Measurements from ENCODE around the gene SELENOO.
A peak's percentile ranks its signal among the peaks of the same experiment; 100 is the strongest.
"Not testable (repeated sequence)": the region's sequence is repeated elsewhere in the genome, so short reads cannot be mapped to it uniquely, and the experiment has no call there.

The SELENOO gene

GRCh38 chr22:50200461-50201190 is at the start of gene SELENOO:
SELENOO (plus strand) TSS chr22:50201011; CDS start chr22:50201037, 26 bp downstream.
- DNase-seq: peak; percentile 33 to 45

- DNase-seq: no peak
Observed at GRCh38 chr22:50151571-50152537, 49.0 kb upstream of the SELENOO start.

DNA sequence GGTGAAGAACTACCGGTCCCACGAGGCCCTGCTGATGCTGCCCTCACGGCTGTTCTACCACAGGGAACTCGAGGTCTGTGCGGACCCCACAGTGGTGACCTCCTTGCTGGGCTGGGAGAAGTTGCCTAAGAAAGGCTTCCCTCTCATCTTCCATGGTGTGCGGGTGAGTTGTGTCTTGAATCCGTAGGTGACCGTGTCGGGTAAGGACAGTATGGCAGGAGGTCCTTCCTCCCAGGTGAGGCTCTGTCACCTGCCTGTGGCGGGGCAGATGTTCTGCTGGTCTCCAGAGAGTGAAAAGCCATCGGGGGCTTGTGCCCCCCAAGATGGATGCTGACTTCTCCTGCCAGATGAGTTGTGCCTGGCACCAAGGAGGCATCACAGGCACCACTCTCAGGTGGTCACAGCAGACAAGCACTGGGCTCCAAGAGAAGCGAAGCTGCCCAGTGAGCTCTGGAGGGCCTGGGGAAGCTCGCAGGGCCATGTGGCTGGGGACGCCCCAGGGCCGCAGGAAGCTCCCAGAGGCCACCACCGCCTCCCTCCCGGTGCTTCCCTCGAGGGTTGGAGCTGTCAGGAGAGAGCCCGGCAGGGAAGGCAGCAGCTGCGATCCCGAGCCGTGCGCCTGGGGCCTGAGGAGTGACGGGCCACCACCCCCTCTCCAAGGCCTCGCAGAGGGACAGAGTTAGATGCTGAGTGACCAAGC is 47.6 kb upstream of the SELENOO start:
- DNase-seq: no peak

DNA sequence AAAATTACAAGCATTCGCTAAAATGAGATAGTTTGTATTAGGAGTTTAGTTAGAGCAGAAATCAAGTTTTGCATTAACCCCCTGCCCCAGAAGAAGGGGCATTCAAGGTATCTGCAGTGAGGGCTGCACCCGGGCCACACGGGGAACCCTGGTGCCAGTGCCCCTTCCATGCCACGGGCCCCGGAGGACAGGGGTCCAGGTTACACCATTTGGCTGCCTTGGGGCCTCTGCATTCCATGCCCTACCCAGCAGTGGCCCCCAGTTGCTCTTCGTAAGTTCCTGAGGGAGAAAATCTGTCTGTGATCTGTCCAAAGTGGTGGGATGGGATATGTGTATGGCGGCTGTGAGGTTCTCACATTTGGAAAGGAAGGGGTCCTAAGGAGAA is 47.1 kb upstream of the SELENOO start:
- no peak for DNase-seq

DNA sequence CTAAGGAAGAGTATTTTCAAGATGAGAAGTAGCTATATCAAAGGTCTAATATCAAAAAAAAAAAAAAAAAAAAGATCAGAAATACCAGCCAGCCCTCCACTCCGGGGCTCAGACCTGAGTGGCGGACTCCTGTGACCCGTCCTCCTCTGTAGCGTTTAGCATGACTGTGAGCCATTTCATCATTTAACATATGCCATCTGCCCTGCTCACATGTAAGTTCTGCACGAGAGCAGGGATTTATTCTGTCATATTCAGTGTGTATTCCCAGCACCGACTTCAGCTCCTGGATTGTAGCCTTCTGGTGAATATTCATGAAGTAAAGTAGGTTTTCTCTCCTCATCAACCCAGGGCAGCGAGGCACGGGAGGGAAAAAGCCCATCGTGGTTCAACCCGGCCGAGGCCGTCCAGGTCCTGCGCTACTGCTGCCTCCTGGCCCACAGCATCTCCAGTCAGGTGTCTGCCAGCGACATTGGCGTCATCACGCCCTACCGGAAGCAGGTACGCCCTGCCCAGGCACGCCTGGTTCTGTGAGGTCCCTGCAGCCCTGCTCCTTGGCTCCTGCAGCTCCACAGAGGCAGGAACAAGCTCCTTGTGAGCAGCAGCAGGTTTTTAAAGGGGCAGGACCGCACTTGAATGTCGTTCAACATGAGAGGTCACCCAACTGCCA is 43.0 kb upstream of the SELENOO start:
- peak; percentile 75 to 85 for DNase-seq

- no peak for DNase-seq
Observed at GRCh38 chr22:50160947-50161346, 39.9 kb upstream of the SELENOO start.

DNA sequence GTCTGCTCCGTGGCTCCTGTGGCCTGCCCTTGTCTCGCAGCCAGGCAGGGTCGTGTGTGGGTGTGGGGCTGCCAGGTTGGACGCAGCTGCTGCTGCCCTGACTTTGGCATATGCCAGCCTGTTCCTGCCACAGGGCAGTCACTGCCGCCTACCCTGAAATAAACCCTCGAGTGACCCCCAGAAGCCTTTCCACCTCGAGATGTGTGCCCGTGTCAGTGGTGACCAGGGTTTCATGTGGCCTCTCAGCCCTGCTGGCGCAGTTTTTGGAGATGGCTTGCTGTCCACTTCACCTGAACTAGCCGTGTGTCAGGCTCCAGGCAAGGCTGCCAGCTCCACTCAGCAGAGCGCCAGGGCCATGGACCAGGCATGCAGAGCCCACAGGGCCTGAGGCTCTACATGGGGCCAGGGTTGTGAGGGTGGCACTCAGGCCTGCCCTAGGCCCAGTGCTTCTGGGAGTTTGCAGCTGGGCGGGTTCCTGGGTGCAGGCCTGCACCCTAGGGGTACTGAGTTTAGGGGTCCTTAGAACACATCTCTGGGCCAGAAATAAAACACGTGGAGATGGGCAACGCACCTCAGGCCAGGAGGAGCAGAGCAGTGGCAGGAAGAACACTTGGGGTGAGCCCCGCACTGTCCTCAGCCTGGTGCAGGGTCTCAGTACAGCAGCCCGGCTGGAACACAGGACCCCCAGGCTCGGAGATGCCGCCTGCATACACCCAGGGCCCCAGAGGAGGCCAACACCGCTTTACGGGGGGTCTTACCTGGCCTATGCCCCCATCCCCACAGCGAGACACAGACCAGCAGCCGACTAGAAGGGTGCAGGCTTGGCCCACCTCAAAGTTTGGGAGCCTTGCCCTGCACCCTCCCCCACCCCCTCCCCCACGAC is 39.1 kb upstream of the SELENOO start:
- DNase-seq: no peak

- no peak for DNase-seq
Observed at GRCh38 chr22:50162391-50162956, 38.3 kb upstream of the SELENOO start.

DNA sequence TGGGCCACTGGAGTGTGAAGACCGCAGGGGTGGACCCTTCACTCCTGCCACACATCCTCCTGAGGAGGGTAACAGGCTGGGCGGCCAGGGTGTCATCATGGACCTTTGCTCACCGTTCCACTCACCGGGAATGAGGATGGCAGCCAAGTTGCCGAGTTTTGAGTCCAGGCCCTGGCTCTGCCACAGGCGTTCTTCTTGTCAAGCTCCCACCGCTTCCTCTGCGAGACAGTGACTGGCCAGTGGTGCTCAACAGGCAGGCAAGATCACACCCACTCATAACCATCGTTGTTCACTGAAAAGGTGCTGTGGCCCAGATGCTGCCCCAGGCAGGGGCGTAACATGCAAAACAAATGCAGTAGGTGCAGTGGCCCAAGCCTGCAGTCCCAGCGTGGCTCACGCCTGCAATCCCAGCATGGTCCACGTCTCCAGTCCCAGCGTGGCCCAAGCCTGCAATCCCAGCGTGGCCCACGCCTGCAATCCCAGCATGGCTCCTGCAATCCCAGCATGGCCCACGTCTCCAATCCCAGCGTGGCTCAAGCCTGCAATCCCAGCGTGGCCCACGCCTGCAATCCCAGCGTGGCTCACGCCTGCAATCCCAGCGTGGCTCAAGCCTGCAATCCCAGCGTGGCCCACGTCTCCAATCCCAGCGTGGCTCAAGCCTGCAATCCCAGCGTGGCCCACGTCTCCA is 35.2 kb upstream of the SELENOO start:
- no peak for DNase-seq

- no peak for DNase-seq
Observed at GRCh38 chr22:50167689-50168489, 32.9 kb upstream of the SELENOO start.

DNA sequence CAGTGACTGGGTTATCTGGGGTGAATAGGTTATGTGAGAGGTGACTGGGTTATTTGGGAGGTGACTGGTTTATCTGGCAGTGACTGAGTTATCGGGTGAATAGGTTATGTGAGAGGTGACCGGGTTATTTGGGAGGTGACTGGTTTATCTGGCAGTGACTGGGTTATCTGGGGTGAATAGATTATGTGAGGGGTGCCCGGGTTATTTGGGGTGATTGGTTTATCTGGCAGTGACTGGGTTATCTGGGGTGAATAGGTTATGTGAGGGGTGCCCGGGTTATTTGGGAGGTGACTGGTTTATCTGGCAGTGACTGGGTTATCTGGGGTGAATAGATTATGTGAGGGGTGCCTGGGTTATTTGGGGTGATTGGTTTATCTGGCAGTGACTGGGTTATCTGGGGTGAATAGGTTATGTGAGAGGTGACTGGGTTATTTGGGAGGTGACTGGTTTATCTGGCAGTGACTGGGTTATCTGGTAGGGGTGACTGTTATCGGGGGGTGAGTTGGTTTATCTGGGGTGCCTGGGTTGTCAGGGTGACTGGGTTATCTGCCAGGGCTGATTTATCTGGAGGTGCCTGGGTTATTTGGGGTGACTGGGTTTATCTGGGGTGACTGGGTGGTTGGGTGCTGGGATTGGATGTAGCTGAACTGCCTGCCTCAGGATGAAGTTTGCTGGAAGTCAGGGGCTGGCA is 32.2 kb upstream of the SELENOO start:
- not testable (repeated sequence) for DNase-seq

DNA sequence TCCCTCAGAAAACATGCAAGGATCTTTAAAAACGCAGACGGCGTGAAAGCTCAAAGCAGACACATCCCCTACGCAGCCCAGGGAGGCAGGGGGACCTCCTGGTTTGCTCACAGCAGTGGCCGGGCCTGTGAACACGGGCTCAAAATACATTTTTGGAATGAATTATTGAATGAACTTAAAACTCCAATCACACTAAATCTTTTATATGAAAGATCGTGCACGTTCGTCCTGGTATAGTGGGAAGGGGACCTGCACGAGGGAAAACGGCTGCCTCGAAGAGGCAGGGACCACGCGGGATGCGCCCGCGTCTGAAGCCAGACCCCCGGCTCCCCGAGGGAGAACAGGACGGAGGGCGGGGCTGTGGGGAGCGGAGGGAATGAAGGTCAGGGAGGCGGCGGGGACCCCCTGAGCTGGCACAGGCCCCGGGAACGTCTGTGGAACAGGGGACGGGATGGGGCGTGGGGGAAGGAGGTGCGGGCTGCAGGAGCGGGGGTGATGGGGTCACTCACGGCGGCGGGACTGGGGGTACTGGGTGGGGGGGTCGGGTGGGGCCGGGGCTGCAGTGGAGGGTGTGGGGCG is 31.5 kb upstream of the SELENOO start:
- DNase-seq: no peak

- no peak for DNase-seq
Observed at GRCh38 chr22:50169774-50170341, 31.0 kb upstream of the SELENOO start.

- no peak for DNase-seq
Observed at GRCh38 chr22:50170453-50171318, 30.1 kb upstream of the SELENOO start, which contains the start of gene PANX2. PANX2 (plus strand) TSS chr22:50170731; CDS start chr22:50170731, 0 bp downstream.

- DNase-seq: no peak
Observed at GRCh38 chr22:50171319-50171964, 29.4 kb upstream of the SELENOO start.

DNA sequence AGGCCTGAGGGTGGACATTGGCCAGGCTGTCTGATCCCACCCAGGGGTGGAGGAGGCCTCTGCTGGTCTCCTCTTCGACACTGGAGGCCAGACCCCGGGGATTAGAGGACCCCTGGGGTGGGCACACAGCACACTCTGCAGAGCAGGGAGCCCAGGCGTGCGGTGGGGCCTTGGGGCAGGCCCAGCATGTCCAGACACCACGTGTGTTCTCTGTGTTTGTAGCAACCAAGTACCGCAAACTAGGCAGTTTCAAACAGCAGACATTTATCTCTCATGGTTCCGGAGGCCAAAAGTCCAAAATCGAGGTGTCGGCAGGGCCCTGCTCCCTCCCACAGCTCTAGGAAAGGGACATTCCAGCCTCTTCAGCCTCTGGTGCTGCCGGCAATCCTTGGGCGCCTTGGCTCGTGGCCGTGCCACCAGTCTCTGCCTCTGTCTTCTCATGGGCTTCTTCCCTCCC is 28.8 kb upstream of the SELENOO start:
- no peak for DNase-seq

Data from cerebellar nuclear complex (tissue), 1 donor.